Hepatocyte (in vitro differentiated cells): Measurements from ENCODE around the gene CKAP2L. TPM values are rescaled to one million over a fixed set of nuclear protein-coding genes. Genes with fewer than 3 reads are reported as not detected.
"Not testable (repeated sequence)": the region's sequence is repeated elsewhere in the genome, so short reads cannot be mapped to it uniquely, and the experiment has no call there.

Experiments used
- DNase-seq: peaks from one replicate; pipeline ENCODE4 v3.0.0-alpha.2; 2016; ENCODE audit warnings: low spot score
- H2AFZ ChIP-seq: fragments of 200-600 bp; sonication (generic); 2 replicates; pipeline ENCODE4 v1.6.0; 2016; ENCODE audit warnings: antibody characterized with exemption, mild to moderate bottlenecking
- H3K27ac ChIP-seq: fragments of 200-600 bp; sonication (generic); 2 replicates; pipeline ENCODE4 v1.5.1; 2016; ENCODE audit warnings: mild to moderate bottlenecking
- H3K27me3 ChIP-seq: fragments of 200-600 bp; sonication (generic); 2 replicates; pipeline ENCODE4 v1.6.1; 2016
- H3K36me3 ChIP-seq: fragments of 200-600 bp; sonication (generic); replicated peaks from 2 replicates; pipeline ENCODE4 v1.5.1; 2016; ENCODE audit warnings: low read depth; ENCODE audit not compliant: insufficient read depth
- H3K4me1 ChIP-seq: fragments of 200-600 bp; sonication (generic); 2 replicates; pipeline ENCODE4 v1.5.1; 2016; ENCODE audit warnings: mild to moderate bottlenecking, moderate library complexity; ENCODE audit not compliant: insufficient read depth
- H3K4me2 ChIP-seq: fragments of 200-600 bp; sonication (generic); 2 replicates; pipeline ENCODE4 v1.6.0; 2016
- H3K4me3 ChIP-seq: fragments of 200-600 bp; sonication (generic); 2 replicates; pipeline ENCODE4 v1.5.1; 2016; ENCODE audit warnings: mild to moderate bottlenecking
- H3K79me2 ChIP-seq: fragments of 200-600 bp; sonication (generic); 2 replicates; pipeline ENCODE4 v1.6.0; 2017; ENCODE audit warnings: mild to moderate bottlenecking
- H3K9me2 ChIP-seq: fragments of 200-600 bp; sonication (generic); replicated peaks from 2 replicates; pipeline ENCODE4 v1.6.0; 2017; ENCODE audit warnings: mild to moderate bottlenecking; ENCODE audit not compliant: insufficient read depth
- H3K9me3 ChIP-seq: fragments of 200-600 bp; sonication (generic); 2 replicates; pipeline ENCODE4 v1.5.1; 2016; ENCODE audit warnings: low read depth, mild to moderate bottlenecking
- H4K20me1 ChIP-seq: fragments of 200-600 bp; sonication (generic); 2 replicates; pipeline ENCODE4 v1.6.0; 2016; ENCODE audit warnings: mild to moderate bottlenecking; ENCODE audit not compliant: insufficient read depth, poor library complexity, severe bottlenecking
- EZH2 ChIP-seq: fragments of 200-600 bp; sonication (generic); IDR thresholded peaks from 2 replicates; pipeline ENCODE4 v1.6.1; 2016; ENCODE audit warnings: antibody characterized with exemption, mild to moderate bottlenecking, borderline replicate concordance
- EZH2phosphoT487 ChIP-seq: fragments of 200-600 bp; sonication (generic); IDR thresholded peaks from one replicate; pipeline ENCODE4 v1.6.1; 2018; ENCODE audit warnings: antibody characterized with exemption, mild to moderate bottlenecking, low read depth, moderate library complexity; ENCODE audit not compliant: unreplicated experiment, severe bottlenecking
- WGBS: methylation state at CpG from one replicate; pipeline ENCODE4 v1.1.6; 2016; ENCODE audit warnings: low lambda C conversion rate; ENCODE audit errors: missing lambda C conversion rate; 5-methylcytosine and 5-hydroxymethylcytosine counted together
- polyA plus RNA-seq: library from polyadenylated mRNA; unstranded; fragments of >200 nt; fragmentation: Nextera tagmentation; extraction: Ambion mirVana; gene quantifications from 2 replicates; pipeline ENCODE4 v1.2.1, GENCODE V29; 2016
- total RNA-seq: library from RNA; depleted of rRNA; stranded (reverse); fragments of >200 nt; gene quantifications from 2 replicates; pipeline ENCODE4 v1.2.3, GENCODE V29; 2014
- TF ChIP-seq, protein P1 (sequence below): fragments of 200-600 bp; sonication (generic); IDR thresholded peaks from 2 replicates; pipeline ENCODE4 v1.5.1; 2016; ENCODE audit warnings: antibody characterized with exemption, mild to moderate bottlenecking; ENCODE audit not compliant: poor library complexity

Gene CKAP2L
- total and polyA plus RNA-seq, 2 experiments from 2014 or later = 7.2 to 8.1 TPM

DNA sequence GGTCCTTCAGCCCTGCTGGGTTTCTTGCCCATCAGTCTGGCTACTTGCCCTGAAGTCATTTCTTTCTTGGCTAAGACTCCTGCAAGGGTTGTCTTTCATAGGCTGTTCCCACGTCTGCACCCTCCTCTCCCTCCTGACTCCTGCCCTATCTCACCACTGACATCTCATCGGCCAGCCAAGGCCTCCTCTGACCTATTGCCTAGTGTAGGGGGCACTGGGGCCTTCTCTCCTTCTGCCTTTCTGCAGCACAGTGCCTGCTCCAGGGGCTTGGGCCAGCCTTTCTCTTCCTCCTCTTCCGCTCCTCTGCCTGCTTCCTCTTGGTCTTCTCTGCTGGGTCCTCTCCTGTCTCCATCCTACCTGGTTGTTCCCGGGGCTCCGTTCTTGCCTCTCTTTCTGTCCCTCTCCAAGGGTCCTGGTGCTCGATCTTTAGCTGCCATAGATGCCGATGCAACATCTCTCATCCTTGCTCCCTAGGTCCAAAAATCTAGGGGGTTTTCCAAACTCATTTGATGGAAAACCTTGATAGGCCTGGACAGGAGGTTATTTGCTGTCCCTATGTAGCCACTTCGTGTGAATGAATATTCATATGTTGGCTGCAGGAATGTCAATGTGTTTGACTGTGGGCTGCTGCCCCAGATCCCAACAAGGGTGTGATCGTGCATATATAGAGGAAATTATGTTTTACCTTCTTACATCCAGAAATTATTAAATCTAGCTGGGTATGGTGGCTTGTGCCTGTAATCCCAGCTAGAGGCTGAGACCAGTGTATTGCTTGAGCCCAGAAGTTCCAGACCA lies 53.3 kb downstream of the CKAP2L start:
- no peaks in the 10 kb centered on the region for H3K36me3 ChIP-seq
- no peak for DNase-seq
- H3K4me2 ChIP-seq = no peak overlapping the region
- H3K4me3 ChIP-seq = no peak overlapping the region
- TF ChIP-seq EZH2phosphoT487 (no peak), EZH2 (no peak)
- TF ChIP-seq, protein P1, sequence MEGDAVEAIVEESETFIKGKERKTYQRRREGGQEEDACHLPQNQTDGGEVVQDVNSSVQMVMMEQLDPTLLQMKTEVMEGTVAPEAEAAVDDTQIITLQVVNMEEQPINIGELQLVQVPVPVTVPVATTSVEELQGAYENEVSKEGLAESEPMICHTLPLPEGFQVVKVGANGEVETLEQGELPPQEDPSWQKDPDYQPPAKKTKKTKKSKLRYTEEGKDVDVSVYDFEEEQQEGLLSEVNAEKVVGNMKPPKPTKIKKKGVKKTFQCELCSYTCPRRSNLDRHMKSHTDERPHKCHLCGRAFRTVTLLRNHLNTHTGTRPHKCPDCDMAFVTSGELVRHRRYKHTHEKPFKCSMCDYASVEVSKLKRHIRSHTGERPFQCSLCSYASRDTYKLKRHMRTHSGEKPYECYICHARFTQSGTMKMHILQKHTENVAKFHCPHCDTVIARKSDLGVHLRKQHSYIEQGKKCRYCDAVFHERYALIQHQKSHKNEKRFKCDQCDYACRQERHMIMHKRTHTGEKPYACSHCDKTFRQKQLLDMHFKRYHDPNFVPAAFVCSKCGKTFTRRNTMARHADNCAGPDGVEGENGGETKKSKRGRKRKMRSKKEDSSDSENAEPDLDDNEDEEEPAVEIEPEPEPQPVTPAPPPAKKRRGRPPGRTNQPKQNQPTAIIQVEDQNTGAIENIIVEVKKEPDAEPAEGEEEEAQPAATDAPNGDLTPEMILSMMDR = no peak
- H3K9me2 ChIP-seq = no peaks in the 10 kb centered on the region
- H3K4me1 ChIP-seq = no peaks in the 10 kb centered on the region
- whole genome bisulfite sequencing = 86% methylated on average over 9 of the region's 9 CpGs
- H2AFZ ChIP-seq = no peak overlapping the region
- H3K27me3 ChIP-seq = no peaks in the 10 kb centered on the region
- no peaks in the 10 kb centered on the region for H3K9me3 ChIP-seq
- H3K27ac ChIP-seq = no peak overlapping the region
- H4K20me1 ChIP-seq = no peaks in the 10 kb centered on the region
- no peaks in the 10 kb centered on the region for H3K79me2 ChIP-seq

DNA sequence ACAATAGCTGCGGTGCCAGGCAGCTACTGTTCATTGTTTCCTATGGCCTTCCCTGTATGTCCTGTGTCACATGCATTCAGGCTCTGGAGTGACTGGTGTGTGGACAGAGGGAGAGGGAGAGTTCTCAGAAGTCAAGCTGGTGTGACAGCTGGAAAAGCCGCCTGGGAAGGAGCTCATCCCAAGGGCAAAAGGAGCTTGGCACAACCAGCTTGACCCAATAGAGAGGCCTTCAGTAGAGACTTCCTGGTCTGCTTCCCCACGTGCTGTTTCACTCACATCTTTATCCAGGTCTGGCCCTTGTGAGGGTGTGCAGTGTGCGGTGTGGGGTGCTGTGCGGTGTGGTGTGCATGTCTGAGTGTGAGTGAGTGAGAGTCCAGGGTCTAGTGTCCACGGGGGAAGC lies 54.7 kb downstream of the CKAP2L start:
- no peak overlapping the region for H3K4me2 ChIP-seq
- no peak for DNase-seq
- H3K9me2 ChIP-seq = no peaks in the 10 kb centered on the region
- 94% methylated on average over 6 of the region's 6 CpGs for WGBS
- H4K20me1 ChIP-seq = no peaks in the 10 kb centered on the region
- H3K9me3 ChIP-seq = no peaks in the 10 kb centered on the region
- H3K36me3 ChIP-seq = no peaks in the 10 kb centered on the region
- H3K4me3 ChIP-seq = no peak overlapping the region
- TF ChIP-seq EZH2phosphoT487 (no peak), EZH2 (no peak)
- TF ChIP-seq, protein P1 = no peak
- H3K27ac ChIP-seq = no peak overlapping the region
- no peaks in the 10 kb centered on the region for H3K27me3 ChIP-seq
- no peaks in the 10 kb centered on the region for H3K79me2 ChIP-seq
- H2AFZ ChIP-seq = no peak overlapping the region
- no peaks in the 10 kb centered on the region for H3K4me1 ChIP-seq

DNA sequence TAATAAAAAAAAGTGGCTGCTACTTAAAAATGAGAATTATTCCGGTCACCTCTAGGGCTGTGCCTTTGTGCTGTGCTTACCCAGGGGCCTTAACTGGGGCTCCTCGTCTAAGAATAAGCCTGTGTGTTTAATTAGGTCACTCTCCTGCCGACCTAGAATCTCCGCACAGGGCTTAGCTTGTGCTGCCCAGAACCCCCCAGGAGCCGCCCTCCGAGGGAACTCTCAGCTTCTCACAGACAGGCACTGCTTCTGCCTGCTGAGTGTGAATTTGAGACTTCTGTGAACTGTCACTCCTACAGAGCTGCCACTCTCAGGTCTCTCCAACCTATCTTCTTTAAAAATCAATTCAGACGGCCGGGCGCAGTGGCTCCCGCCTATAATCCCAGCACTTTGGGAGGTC lies 55.4 kb downstream of the CKAP2L start:
- Histone ChIP-seq H3K4me2 (no peak overlapping the region), H2AFZ (no peak overlapping the region), H3K27ac (no peak overlapping the region), H3K4me1 (no peaks in the 10 kb centered on the region), H3K9me2 (no peaks in the 10 kb centered on the region), H4K20me1 (no peaks in the 10 kb centered on the region), H3K36me3 (no peaks in the 10 kb centered on the region), H3K79me2 (no peaks in the 10 kb centered on the region), H3K4me3 (no peak overlapping the region), H3K9me3 (no peaks in the 10 kb centered on the region), H3K27me3 (no peaks in the 10 kb centered on the region)
- DNase-seq = no peak
- TF ChIP-seq EZH2 (no peak), EZH2phosphoT487 (no peak)
- TF ChIP-seq, protein P1 = no peak
- 56% methylated on average over 10 of the region's 10 CpGs for WGBS

DNA sequence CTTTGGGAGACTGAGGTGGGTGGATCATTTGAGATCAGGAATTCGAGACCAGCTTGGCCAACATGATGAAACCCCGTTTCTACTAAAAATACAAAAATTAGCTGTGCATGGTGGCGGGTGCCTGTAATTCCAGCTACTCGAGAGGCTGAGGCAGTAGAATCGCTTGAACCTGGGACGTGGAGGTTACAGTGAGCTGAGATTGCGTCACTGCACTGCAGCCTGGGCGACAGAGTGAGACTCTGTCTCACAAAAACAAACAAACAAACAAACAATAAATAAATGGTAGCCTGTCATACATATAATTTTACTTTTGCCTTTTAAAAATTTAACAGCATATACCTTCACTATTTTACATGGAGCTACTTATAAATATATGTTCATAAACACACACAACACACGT lies 57.5 kb downstream of the CKAP2L start:
- not testable (repeated sequence) for H3K27ac ChIP-seq, H3K4me1 ChIP-seq, H3K79me2 ChIP-seq, DNase-seq, H3K27me3 ChIP-seq, H3K4me2 ChIP-seq, H3K4me3 ChIP-seq, H3K9me3 ChIP-seq, H4K20me1 ChIP-seq, H2AFZ ChIP-seq, H3K9me2 ChIP-seq, H3K36me3 ChIP-seq
- WGBS = 93% methylated on average over 9 of the region's 9 CpGs
